NT2/D1 (cell line): ENCODE results near the gene SH3PXD2A.

Experiments
- DNase-seq: peaks from one replicate; pipeline ENCODE4 v3.0.0-alpha.2; 2011; ENCODE audit warnings: low read depth, low spot score
- H3K27me3 ChIP-seq: 2 replicates; pipeline ENCODE4 v1.6.0; 2011; ENCODE audit warnings: mild to moderate bottlenecking; ENCODE audit not compliant: insufficient read length, insufficient read depth
- H3K36me3 ChIP-seq: 2 replicates; pipeline ENCODE4 v1.6.1; 2011; ENCODE audit warnings: mild to moderate bottlenecking, low read length, mixed read lengths; ENCODE audit not compliant: insufficient read depth, insufficient read length
- H3K4me1 ChIP-seq: 2 replicates; pipeline ENCODE4 v1.5.1; 2011; ENCODE audit not compliant: insufficient read depth, insufficient read length
- H3K4me3 ChIP-seq: 2 replicates; pipeline ENCODE4 v1.5.1; 2011; ENCODE audit warnings: low read depth; ENCODE audit not compliant: insufficient read length
- H3K9ac ChIP-seq: 2 replicates; pipeline ENCODE4 v1.6.0; 2011; ENCODE audit warnings: low read depth; ENCODE audit not compliant: insufficient read length
- H3K9me3 ChIP-seq: 2 replicates; pipeline ENCODE4 v1.5.1; 2011; ENCODE audit warnings: mild to moderate bottlenecking, low read length; ENCODE audit not compliant: insufficient read depth
- SUZ12 ChIP-seq: IDR thresholded peaks from 2 replicates; pipeline ENCODE4 v1.6.1; 2011; ENCODE audit not compliant: insufficient read length, insufficient read depth; ENCODE audit errors: extremely low read depth
- YY1 ChIP-seq: IDR thresholded peaks from 2 replicates; pipeline ENCODE4 v1.6.1; 2011; ENCODE audit not compliant: insufficient read length, insufficient read depth
- ZNF274 ChIP-seq: IDR thresholded peaks from 2 replicates; pipeline ENCODE4 v1.6.1; 2011; ENCODE audit warnings: mild to moderate bottlenecking, low read depth, low read length

Gene SH3PXD2A

GRCh38 chr10:103859161-103860086, 4.0 kb upstream of the SH3PXD2A start:
- no peak overlapping the region for H3K9ac ChIP-seq
- peaks cover 22% of the 10 kb centered on the region for H3K27me3 ChIP-seq
- H3K9me3 ChIP-seq, result peaks cover 1% of the 10 kb centered on the region; the same call in 1 of the 2 replicates
- no peaks in the 10 kb centered on the region for H3K36me3 ChIP-seq
- H3K4me1 ChIP-seq, result no peaks in the 10 kb centered on the region
- no peak overlapping the region for H3K4me3 ChIP-seq
- DNase-seq, result no peak
- TF ChIP-seq ZNF274 (no peak), YY1 (no peak), SUZ12 (no peak)

- TF ChIP-seq SUZ12 (no peak), ZNF274 (no peak), YY1 (no peak)
- H3K4me3 ChIP-seq, result no peak overlapping the region
These were observed 3.0 kb upstream of the SH3PXD2A start for GRCh38 chr10:103858360-103858759.

GRCh38 chr10:103856797-103857170, 1.4 kb upstream of the SH3PXD2A start:
- no peak overlapping the region for H3K9ac ChIP-seq
- no peaks in the 10 kb centered on the region for H3K36me3 ChIP-seq
- H3K9me3 ChIP-seq, result no peaks in the 10 kb centered on the region
- H3K27me3 ChIP-seq, result peaks cover 40% of the 10 kb centered on the region
- peaks cover 2% of the 10 kb centered on the region for H3K4me1 ChIP-seq
- no peak for TF ChIP-seq ZNF274
- no peak for TF ChIP-seq YY1
- no peak for TF ChIP-seq SUZ12
- no peak for DNase-seq
- H3K4me3 ChIP-seq, result no peak overlapping the region

More at GRCh38 chr10:103858360-103858759, 3.0 kb upstream of the SH3PXD2A start:
- DNase-seq, result no peak
- peaks cover 33% of the 10 kb centered on the region for H3K27me3 ChIP-seq
- H3K9ac ChIP-seq, result no peak overlapping the region
- H3K4me1 ChIP-seq, result peaks cover 2% of the 10 kb centered on the region
- no peaks in the 10 kb centered on the region for H3K9me3 ChIP-seq
- no peaks in the 10 kb centered on the region for H3K36me3 ChIP-seq

- peak overlapping the region; percentile 76 for H3K9ac ChIP-seq
- H3K4me3 ChIP-seq, result peak overlapping the region; percentile 63
These were observed 748 bp upstream of the SH3PXD2A start for GRCh38 chr10:103855852-103856796.

DNA sequence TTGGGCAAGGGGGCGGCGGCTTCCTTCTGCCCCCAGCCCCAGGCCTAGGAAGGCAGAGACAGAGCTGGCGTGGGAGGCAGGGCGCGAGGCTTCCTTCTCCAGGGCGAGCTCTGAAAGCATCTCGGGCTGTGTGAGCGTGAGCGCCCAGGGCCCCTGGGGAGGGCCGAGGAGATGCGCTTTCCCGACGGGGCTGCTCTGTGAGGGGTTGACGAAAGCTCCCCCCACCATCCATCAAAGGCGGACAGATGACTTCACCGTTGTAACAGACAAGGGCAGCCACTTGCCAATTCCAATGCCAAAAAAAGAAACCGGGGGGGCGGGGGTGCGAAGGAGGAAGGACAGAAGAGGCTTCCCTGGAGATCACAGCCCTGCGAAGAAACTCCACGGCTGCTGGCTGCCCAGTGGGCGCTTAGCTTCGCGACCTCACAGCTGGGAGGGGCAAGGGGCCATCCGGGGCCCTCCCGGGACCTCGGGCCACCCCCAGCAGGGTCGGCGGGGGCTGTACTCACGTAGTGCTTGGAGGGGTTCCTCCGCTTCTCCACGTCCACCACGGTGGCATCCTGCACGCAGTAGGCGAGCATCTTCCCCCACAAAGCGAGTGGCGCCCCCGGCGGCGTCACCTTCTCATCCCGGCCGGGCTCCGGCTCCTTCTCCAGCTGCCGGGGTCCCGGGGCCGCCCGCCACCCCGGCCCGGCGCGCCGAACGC, 537 bp downstream of the SH3PXD2A start:
- peaks cover 2% of the 10 kb centered on the region for H3K4me1 ChIP-seq
- peak overlapping the region; percentile 56 for H3K9ac ChIP-seq
- DNase-seq, result no peak
- H3K4me3 ChIP-seq, result peak overlapping the region; percentile 63
- peaks cover 40% of the 10 kb centered on the region for H3K27me3 ChIP-seq
- no peak for TF ChIP-seq YY1
- peaks cover 4% of the 10 kb centered on the region for H3K36me3 ChIP-seq
- no peaks in the 10 kb centered on the region for H3K9me3 ChIP-seq

More at GRCh38 chr10:103855852-103856796, 748 bp upstream of the SH3PXD2A start:
- H3K9me3 ChIP-seq, result no peaks in the 10 kb centered on the region
- no peak for DNase-seq
- H3K36me3 ChIP-seq, result peaks cover 4% of the 10 kb centered on the region
- no peak for TF ChIP-seq SUZ12
- no peak for TF ChIP-seq YY1
- no peak for TF ChIP-seq ZNF274
- H3K4me1 ChIP-seq, result peaks cover 2% of the 10 kb centered on the region
- peaks cover 40% of the 10 kb centered on the region for H3K27me3 ChIP-seq

DNA sequence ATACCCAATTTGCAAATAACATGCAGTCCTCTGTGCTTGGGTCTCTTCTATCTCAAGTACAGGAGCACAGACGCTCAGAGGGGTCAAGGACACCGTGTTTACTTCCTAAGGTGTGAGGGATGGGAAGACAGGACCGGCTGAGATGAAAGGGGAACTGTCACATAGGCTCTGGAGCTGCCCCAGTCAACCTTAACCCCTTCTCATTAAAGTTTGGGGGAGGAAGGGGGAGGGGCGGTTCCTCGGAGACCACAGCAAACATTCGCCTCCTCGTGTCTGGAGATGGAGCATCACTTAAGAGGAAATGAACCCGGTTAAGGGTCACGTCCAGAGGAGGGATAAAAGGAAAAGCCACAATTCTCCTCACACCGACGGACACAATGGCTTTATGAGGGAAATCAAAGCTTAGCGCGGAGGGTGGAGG, 1.1 kb downstream of the SH3PXD2A start:
- Histone ChIP-seq H3K4me1 (peaks cover 4% of the 10 kb centered on the region), H3K27me3 (peaks cover 40% of the 10 kb centered on the region), H3K9me3 (no peaks in the 10 kb centered on the region), H3K9ac (peak overlapping the region; percentile 56), H3K36me3 (peaks cover 4% of the 10 kb centered on the region), H3K4me3 (peak overlapping the region; percentile 63)
- no peak for TF ChIP-seq SUZ12
- TF ChIP-seq ZNF274, result no peak
- no peak for DNase-seq
